GM12892 (cell line): Measurements from ENCODE around the gene DCUN1D1.

Experiments used
- POLR2A ChIP-seq: IDR thresholded peaks from 2 replicates; pipeline ENCODE4 v1.6.1; 2011; ENCODE audit warnings: low read depth, low read length, control low read depth
- POLR2AphosphoS5 ChIP-seq: IDR thresholded peaks from 2 replicates; pipeline ENCODE4 v1.6.1; 2011; ENCODE audit warnings: low read depth, low read length, control low read depth
- TAF1 ChIP-seq: IDR thresholded peaks from 2 replicates; pipeline ENCODE4 v1.6.1; 2011; ENCODE audit warnings: low read depth, mild to moderate bottlenecking, control low read depth, low read length, borderline replicate concordance

GRCh38 chr3:183006396-183007002 is 26.2 kb upstream of the DCUN1D1 start:
- TF ChIP-seq POLR2A (no peak), POLR2AphosphoS5 (no peak), TAF1 (no peak)
